AG09309 (cell line): Measurements from ENCODE around the gene OXSR1.

Source experiments
- DNase-seq: peaks from one replicate; pipeline ENCODE4 v3.0.0-alpha.2; 2010; ENCODE audit warnings: low read depth
- H3K4me3 ChIP-seq: 2 replicates; pipeline ENCODE4 v1.5.1; 2011; ENCODE audit warnings: mild to moderate bottlenecking, low read depth, low read length, moderate library complexity; ENCODE audit not compliant: control insufficient read depth
- TF ChIP-seq, protein P1 (sequence below): IDR thresholded peaks from 2 replicates; pipeline ENCODE4 v1.5.1; 2011; ENCODE audit warnings: mild to moderate bottlenecking, low read depth, low read length, inconsistent platforms; ENCODE audit not compliant: insufficient read depth, control insufficient read depth; ENCODE audit errors: missing control alignments

OXSR1 gene

DNA sequence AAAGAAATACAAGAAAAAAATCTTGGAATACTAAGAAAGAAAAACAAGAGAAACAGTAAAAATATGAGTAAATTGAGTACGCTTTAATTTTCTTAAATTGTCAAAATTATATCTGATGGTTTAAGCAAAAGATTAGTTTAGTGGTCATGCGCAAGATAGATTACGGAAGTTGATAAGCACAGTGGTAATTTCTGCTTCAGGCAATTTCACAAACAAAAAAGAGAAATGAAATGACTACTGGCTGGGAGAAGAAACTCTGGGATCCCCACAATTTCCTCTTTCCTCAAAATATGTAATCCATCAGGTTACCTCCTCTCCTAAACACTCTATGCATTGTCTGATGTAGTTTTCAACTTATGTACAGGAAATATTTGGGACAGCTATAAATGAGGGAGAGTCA lies 17.9 kb upstream of the OXSR1 start:
- no peak for DNase-seq
- no peak overlapping the region for H3K4me3 ChIP-seq
- TF ChIP-seq, protein P1, sequence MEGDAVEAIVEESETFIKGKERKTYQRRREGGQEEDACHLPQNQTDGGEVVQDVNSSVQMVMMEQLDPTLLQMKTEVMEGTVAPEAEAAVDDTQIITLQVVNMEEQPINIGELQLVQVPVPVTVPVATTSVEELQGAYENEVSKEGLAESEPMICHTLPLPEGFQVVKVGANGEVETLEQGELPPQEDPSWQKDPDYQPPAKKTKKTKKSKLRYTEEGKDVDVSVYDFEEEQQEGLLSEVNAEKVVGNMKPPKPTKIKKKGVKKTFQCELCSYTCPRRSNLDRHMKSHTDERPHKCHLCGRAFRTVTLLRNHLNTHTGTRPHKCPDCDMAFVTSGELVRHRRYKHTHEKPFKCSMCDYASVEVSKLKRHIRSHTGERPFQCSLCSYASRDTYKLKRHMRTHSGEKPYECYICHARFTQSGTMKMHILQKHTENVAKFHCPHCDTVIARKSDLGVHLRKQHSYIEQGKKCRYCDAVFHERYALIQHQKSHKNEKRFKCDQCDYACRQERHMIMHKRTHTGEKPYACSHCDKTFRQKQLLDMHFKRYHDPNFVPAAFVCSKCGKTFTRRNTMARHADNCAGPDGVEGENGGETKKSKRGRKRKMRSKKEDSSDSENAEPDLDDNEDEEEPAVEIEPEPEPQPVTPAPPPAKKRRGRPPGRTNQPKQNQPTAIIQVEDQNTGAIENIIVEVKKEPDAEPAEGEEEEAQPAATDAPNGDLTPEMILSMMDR = no peak

GRCh38 chr3:38148311-38148882 lies 16.9 kb upstream of the OXSR1 start:
- TF ChIP-seq, protein P1 = no peak
- no peak for DNase-seq
- no peak overlapping the region for H3K4me3 ChIP-seq

- no peak for DNase-seq
- TF ChIP-seq, protein P1 = no peak
- no peak overlapping the region for H3K4me3 ChIP-seq
Observed at GRCh38 chr3:38149708-38150107, 15.6 kb upstream of the OXSR1 start.

- TF ChIP-seq, protein P1 = no peak
- DNase-seq = no peak
- no peak overlapping the region for H3K4me3 ChIP-seq
Observed at GRCh38 chr3:38150780-38151528, 14.4 kb upstream of the OXSR1 start.

DNA sequence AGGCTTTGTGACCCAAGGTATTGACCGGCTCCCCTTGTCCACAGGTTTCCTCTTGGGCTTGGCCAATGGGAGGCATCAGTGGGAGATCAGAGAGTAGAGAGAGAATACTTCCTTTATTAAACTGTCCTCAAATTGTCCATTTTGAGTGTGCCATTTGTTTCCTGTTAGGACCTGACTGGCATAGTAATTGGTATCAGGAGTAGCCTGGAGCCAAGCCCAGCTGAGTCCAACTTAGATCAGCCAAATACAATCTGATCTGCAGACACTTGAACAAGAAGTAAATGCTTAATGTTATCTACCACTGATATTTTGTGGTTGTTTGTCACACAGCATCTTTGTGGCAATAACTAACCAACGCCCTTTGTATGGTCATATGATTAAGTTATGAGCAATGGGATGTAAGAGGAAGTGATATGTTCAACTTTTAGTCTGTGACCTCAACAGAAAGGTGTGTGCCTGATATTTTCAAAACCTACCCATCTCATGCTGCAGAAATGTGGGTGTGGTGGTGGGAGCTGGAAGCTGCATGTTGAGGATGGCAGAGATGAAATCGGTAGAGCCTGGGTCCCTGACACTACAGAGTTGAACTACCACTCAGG lies 13.6 kb upstream of the OXSR1 start:
- no peak for DNase-seq
- H3K4me3 ChIP-seq = no peak overlapping the region
- TF ChIP-seq, protein P1 = no peak

DNA sequence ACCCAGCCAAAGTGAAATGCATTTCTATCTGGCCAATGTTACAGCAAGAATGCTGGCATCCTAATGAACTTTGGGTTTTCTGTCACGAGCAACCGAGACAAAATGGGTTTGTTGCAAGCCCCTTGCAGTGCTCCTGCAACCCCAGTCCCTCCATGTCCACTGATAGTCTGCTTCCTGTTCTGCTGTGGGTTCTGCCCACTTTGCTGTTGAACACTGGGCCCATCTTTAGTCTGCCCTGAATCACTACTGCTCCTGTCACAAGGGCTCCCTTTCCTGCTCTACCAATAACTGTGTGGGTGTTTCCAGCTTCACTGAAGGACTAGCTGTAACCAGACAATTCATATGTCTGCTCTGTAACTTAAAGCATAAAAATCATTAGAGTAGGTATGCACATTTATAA lies 12.7 kb upstream of the OXSR1 start:
- no peak for DNase-seq
- TF ChIP-seq, protein P1 = no peak
- H3K4me3 ChIP-seq = no peak overlapping the region
